Neutrophil (primary cell): ENCODE measurements around the gene WWC1.

Experiments used
- H3K27ac ChIP-seq: fragments of 200-600 bp; sonication (generic); 2 replicates; pipeline ENCODE4 v1.5.1; 2016; ENCODE audit warnings: mild to moderate bottlenecking, moderate library complexity
- H3K27me3 ChIP-seq: fragments of 200-600 bp; sonication (generic); 2 replicates; pipeline ENCODE4 v1.6.0; 2016; ENCODE audit warnings: mild to moderate bottlenecking
- H3K36me3 ChIP-seq: fragments of 200-600 bp; sonication (generic); 2 replicates; pipeline ENCODE4 v1.5.1; 2017
- H3K4me1 ChIP-seq, 2 experiments: fragments of 200-600 bp in 1 of 2; sonication (generic) in 1 of 2; 1 replicate in 1 of 2; 2 replicates in 1 of 2; pipeline versions ENCODE4 v1.5.1 to v1.6.1; 2013 to 2016; ENCODE audit warnings: low read depth in 1 of 2, low read length in 1 of 2, mild to moderate bottlenecking in 1 of 2, moderate library complexity in 1 of 2; ENCODE audit not compliant: control insufficient read depth in 1 of 2, insufficient read depth in 1 of 2
- H3K4me3 ChIP-seq, 2 experiments: fragments of 200-600 bp in 1 of 2; sonication (generic) in 1 of 2; 1 replicate in 1 of 2; 2 replicates in 1 of 2; pipeline ENCODE4 v1.5.1; 2013 to 2016; ENCODE audit warnings: low read depth in 1 of 2, low read length in 1 of 2, mild to moderate bottlenecking in 1 of 2, moderate library complexity in 1 of 2
- H3K9me3 ChIP-seq: fragments of 200-600 bp; sonication (generic); 2 replicates; pipeline ENCODE4 v1.5.1; 2016
- TF ChIP-seq, protein P1 (sequence below): fragments of 200-600 bp; sonication (generic); IDR thresholded peaks from 2 replicates; pipeline ENCODE4 v1.5.1; 2016; ENCODE audit warnings: antibody characterized with exemption

The WWC1 gene

GRCh38 chr5:168295574-168296201, 4.2 kb downstream of the WWC1 start:
- no peaks in the 10 kb centered on the region for H3K36me3 ChIP-seq
- H3K4me1 ChIP-seq, result peaks cover 0 to 4% of the 10 kb centered on the region in 2 experiments
- H3K9me3 ChIP-seq, result no peaks in the 10 kb centered on the region
- H3K27me3 ChIP-seq, result peaks cover 44% of the 10 kb centered on the region
- H3K4me3 ChIP-seq, result no peak overlapping the region
- TF ChIP-seq, protein P1, sequence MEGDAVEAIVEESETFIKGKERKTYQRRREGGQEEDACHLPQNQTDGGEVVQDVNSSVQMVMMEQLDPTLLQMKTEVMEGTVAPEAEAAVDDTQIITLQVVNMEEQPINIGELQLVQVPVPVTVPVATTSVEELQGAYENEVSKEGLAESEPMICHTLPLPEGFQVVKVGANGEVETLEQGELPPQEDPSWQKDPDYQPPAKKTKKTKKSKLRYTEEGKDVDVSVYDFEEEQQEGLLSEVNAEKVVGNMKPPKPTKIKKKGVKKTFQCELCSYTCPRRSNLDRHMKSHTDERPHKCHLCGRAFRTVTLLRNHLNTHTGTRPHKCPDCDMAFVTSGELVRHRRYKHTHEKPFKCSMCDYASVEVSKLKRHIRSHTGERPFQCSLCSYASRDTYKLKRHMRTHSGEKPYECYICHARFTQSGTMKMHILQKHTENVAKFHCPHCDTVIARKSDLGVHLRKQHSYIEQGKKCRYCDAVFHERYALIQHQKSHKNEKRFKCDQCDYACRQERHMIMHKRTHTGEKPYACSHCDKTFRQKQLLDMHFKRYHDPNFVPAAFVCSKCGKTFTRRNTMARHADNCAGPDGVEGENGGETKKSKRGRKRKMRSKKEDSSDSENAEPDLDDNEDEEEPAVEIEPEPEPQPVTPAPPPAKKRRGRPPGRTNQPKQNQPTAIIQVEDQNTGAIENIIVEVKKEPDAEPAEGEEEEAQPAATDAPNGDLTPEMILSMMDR, result no peak
- H3K27ac ChIP-seq, result no peak overlapping the region

GRCh38 chr5:168296682-168297081, 5.2 kb downstream of the WWC1 start:
- TF ChIP-seq, protein P1, result no peak
- Histone ChIP-seq H3K9me3 (no peaks in the 10 kb centered on the region), H3K4me1 (peaks cover 0 to 4% of the 10 kb centered on the region in 2 experiments), H3K4me3 (no peak overlapping the region), H3K27me3 (peaks cover 34% of the 10 kb centered on the region), H3K36me3 (no peaks in the 10 kb centered on the region), H3K27ac (no peak overlapping the region)

DNA sequence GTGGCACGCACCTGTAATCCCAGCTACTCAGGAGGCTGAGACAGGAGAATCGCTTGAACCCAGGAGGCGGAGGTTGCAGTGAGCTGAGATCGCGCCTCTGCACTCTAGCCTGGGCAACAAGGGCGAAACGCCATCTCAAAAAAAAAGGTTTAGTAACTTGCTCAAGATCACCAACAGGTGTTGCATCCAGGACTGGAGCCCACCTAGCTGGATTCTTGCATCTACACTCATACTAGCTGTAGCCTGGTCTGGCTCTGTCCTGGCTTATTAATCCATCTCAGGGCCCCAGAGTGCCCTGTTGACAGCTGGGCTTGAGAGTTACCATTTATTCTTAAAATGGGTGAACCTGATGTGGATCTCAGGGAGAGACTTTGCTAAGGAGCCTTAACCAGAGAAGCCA, 7.5 kb downstream of the WWC1 start:
- Histone ChIP-seq H3K4me3 (no peak overlapping the region), H3K27me3 (peaks cover 11% of the 10 kb centered on the region), H3K4me1 (no peaks in the 10 kb centered on the region), H3K36me3 (no peaks in the 10 kb centered on the region), H3K27ac (no peak overlapping the region), H3K9me3 (no peaks in the 10 kb centered on the region)
- TF ChIP-seq, protein P1, result no peak

- H3K4me3 ChIP-seq, result no peak overlapping the region
- TF ChIP-seq, protein P1, result no peak
- H3K9me3 ChIP-seq, result no peaks in the 10 kb centered on the region
- no peaks in the 10 kb centered on the region for H3K36me3 ChIP-seq
- peaks cover 7% of the 10 kb centered on the region for H3K27me3 ChIP-seq
- H3K27ac ChIP-seq, result no peak overlapping the region
- no peaks in the 10 kb centered on the region for H3K4me1 ChIP-seq
Observed at GRCh38 chr5:168299372-168299771, 7.9 kb downstream of the WWC1 start.

DNA sequence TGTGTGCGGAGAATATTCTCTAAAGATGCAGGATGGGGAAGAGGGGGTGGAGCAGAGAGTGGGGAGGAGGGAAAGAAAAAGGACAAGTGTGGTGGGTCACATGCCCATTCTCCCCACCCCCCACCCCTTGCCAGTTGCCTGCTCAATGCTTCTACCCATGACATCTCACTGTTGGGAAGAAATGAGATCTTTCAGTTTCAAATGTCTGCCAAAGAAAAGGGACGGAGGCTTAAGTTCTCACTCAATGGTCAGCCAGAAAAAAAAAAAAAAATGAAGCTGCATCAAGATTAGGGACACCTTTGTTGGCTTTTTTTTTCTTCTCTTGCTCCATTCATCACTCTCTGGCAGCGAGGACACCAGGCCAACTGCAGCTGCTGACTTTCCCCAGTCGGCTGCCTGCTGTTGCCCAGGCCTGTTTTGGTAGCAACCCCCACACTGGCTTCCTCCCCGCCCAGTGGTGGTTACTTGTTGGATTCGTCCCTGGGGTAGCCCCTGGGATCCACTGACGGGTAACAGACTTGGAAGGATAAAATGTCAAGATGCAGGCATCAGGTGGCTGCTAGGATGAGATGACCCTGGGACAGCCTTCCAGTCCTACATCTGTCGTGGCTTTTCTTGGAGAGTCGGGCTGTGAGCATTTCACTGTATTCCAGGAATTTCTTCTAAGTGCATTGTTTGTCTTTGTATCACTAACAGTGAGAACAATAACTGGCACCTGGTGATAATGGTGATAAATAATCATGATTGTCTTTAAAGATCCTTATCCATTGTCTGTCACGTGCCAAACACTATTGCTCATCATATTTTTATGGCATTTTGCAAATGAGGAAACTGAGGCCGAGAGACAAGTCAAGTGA, 9.1 kb downstream of the WWC1 start:
- Histone ChIP-seq H3K36me3 (no peaks in the 10 kb centered on the region), H3K27me3 (no peaks in the 10 kb centered on the region), H3K4me1 (no peaks in the 10 kb centered on the region), H3K4me3 (no peak overlapping the region), H3K9me3 (no peaks in the 10 kb centered on the region), H3K27ac (no peak overlapping the region)
- TF ChIP-seq, protein P1, result no peak
